HCEC 1CT (cell line): Measurements from ENCODE around the gene PCCB.
A peak's percentile ranks its signal among the peaks of the same experiment; 100 is the strongest.

Source experiments
- DNase-seq: peaks from one replicate; pipeline ENCODE4 v3.0.0-alpha.2; 2017

The PCCB gene

GRCh38 chr3:136250059-136250902 lies at the start of gene PCCB:
Gene PCCB, plus strand, starts transcription at chr3:136250340. Its CDS starts 36 bp downstream, at chr3:136250376.
- DNase-seq, result peak; percentile 91

- DNase-seq, result no peak
These were observed 42.5 kb upstream of the PCCB start for GRCh38 chr3:136207489-136208115.

GRCh38 chr3:136209921-136210320 lies 40.2 kb upstream of the PCCB start:
- DNase-seq, result peak; percentile 61

GRCh38 chr3:136211547-136211946 lies 38.6 kb upstream of the PCCB start:
- no peak for DNase-seq

GRCh38 chr3:136222746-136223145 lies 27.4 kb upstream of the PCCB start:
- peak; percentile 33 for DNase-seq

- DNase-seq, result no peak
These were observed 17.7 kb upstream of the PCCB start for GRCh38 chr3:136232413-136232812.

- no peak for DNase-seq
These were observed 14.6 kb upstream of the PCCB start for GRCh38 chr3:136235545-136235944.

- no peak for DNase-seq
These were observed 14.0 kb upstream of the PCCB start for GRCh38 chr3:136236109-136236508.

- DNase-seq, result no peak
These were observed 13.0 kb upstream of the PCCB start for GRCh38 chr3:136237103-136237502.

- DNase-seq, result no peak
These were observed 12.0 kb upstream of the PCCB start for GRCh38 chr3:136237961-136238649.

- no peak for DNase-seq
These were observed 11.0 kb upstream of the PCCB start for GRCh38 chr3:136239094-136239493.

GRCh38 chr3:136245691-136246090 lies 4.4 kb upstream of the PCCB start:
- DNase-seq, result no peak

- no peak for DNase-seq
These were observed 2.7 kb upstream of the PCCB start for GRCh38 chr3:136247436-136247835.

GRCh38 chr3:136247855-136248590 lies 2.1 kb upstream of the PCCB start:
- DNase-seq, result no peak

GRCh38 chr3:136249091-136249490 lies 1.0 kb upstream of the PCCB start:
- no peak for DNase-seq

- no peak for DNase-seq
These were observed 547 bp upstream of the PCCB start for GRCh38 chr3:136249593-136249992.

- peak; percentile 38 for DNase-seq
These were observed 842 bp downstream of the PCCB start for GRCh38 chr3:136250903-136251460.

GRCh38 chr3:136251511-136251910 lies 1.4 kb downstream of the PCCB start:
- DNase-seq, result no peak

- no peak for DNase-seq
These were observed 5.7 kb downstream of the PCCB start for GRCh38 chr3:136255672-136256406.

- DNase-seq, result no peak
These were observed 8.1 kb downstream of the PCCB start for GRCh38 chr3:136258199-136258598.

- DNase-seq, result no peak
These were observed 11.7 kb downstream of the PCCB start for GRCh38 chr3:136261826-136262225.

GRCh38 chr3:136262559-136262958 lies 12.4 kb downstream of the PCCB start:
- DNase-seq, result no peak
